ENCODE data around the gene CRTC3.
"Not testable (repeated sequence)": the region's sequence is repeated elsewhere in the genome, so short reads cannot be mapped to it uniquely, and the experiment has no call there.

Gene CRTC3

DNA sequence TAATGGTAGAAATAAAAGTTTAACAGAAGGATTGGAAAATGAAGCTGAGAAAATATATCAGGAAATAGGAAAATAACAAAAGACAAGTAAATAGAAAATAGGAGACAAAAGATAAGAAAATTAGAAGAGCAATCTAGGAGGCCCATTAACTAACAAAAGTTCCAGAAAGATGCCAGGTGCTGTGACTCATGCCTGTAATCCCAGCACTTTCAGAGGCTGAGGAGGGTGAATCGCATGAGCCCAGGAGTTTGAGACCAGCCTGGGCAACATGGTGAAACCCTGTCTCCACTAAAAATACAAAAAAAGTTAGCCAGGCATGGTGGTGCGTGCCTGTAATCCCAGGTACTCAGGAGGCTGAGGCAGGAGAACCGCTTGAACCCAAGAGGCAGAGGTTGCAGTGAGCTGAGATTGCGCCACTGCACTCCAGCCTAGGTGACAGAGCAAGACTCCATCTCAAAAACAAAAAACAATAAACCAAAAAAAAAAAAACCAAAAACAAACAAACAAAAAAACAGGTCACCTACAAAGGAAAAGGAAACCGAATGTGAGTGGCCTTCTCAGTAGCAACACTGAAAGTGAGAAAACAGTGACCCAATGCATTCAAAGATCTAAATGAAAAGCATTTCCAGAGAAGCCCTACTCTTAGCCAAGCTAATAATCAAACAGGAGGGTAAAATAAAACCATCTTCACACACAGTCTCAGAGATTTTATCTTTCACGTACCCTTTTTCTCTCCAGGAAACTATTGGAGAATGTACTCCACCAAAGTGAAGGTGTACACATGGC is 5.5 kb upstream of the CRTC3 start:
- not testable (repeated sequence) for FAIRE-seq

DNA sequence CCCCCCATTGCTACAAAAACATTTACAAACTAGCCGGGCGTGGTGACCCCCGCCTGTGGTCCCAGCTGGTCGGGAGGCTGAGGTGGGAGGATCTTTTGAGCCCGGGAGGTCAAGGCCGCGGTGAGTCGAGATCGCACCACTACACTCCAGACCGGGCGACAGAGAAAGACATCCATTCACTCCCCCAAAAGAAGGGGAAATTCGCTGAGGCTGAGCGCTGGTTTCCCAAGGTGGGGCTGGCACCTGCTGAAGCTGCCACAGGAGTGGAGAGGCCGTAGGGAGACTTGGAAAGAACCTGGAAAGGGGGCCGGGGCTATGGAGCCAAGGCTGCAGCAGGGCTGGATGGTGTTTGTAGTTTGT is 732 bp upstream of the CRTC3 start:
- no peak for FAIRE-seq

DNA sequence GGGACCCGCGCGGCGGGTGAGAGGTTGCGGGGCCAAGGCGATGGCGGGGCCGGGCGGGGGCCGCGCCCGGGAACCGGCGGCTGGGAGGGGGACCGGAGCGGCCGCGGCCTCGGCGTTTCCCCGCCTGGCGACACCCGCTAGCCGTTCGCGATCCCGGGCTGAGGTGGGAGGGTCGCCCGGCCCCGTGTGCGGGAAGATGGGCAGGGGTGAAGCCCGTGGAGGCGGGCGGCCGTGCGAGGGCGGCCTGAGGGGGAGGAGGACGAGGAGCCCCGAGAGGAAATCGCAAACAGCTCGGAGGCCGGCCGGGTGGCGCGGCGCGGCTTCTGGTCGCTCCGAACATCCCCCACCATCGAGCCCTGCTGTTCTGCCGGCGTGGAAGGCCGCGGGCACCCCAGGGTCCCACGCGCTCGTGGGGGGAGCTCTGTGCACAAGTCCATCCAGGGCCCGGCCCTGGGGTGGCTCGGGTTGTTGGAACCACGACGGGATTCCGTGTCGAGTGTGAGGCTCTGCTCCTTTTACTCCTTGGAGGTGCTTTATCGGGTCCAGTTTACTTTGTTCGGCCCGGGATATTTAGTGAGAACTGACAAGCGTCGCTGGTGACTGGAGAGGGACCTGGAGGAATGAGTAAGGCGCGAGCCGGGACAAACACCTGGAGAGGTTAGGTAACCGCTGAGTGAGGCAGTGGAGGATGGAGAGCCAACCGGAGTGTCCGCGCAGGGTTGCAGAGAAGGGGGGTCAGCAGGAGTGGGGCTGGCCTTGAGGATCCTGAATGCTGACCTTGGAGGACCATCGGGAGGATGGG is 728 bp downstream of the CRTC3 start:
- FAIRE-seq: no peak

DNA sequence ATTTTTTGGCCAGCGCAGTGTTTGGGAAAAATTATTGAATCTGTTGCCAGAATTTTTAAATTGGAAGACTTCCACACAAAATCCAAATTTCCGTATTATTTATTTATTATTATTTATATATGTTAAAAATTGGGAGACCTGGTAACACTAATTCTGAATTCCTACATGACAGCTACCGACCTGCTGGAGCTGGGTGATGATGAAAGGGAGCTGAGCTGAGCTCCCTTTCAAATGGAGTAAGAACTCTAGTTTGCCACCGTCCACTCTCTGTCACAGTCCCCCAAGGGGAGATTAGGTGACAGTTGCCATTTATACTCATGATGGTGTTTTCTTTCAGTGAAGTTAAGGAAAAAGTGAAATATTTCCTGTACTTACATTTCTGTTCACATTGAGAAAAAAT is 1.4 kb downstream of the CRTC3 start:
- no peak for FAIRE-seq

DNA sequence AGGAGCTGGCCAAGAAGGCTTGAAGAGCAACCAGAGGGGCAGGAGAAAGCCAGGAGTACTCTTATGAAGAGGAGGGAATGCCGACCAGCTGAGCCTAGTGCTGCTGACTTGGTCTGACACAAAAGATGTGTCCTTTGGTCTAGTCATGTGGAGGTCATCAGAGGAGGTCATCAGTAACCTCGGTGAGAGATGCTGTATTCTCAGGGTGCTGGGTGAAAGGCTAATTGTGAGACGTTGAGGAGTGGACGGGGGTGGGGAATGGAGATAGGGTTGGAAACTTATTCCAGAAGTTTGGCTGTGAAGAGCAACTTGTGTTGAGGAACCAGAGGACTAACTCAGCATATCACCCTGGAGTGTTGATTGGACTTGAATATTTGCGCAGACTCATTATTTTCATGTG is 5.5 kb downstream of the CRTC3 start:
- no peak for FAIRE-seq

DNA sequence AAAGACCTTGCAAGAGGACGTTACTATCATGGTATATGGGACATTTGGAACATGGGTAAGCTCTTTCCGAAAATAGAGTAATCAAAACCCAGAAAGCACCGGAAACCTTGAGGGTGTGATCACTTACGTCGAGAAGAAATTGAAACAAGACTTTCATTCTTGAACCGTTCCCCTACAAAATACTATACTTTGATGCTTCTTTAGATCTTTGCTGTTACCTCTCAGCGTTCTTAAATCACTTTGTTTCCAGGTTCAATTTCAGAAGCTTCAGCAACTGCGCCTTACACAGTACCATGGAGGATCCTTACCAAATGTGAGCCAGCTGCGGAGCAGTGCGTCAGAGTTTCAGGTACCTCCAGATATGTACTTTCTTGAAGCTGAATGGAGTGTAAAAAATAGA is 10.1 kb downstream of the CRTC3 start:
- FAIRE-seq: no peak

DNA sequence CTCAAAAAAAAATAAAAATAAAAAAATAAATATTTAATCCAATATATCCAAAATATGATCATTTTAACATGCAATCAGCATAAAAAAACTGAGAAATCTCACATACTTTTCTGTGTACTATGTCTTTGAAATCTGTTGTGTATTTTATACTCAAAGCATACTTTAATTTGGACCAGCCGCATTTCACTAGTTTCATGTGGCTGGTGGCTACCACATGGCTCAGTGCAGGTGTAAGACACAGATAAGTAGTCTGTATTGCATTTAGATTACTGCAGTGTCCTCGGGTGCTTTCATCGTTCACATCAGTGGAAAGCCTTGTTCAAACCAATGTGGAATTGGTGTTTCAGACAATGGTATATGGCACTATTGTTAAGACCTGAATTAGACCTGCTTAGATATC is 11.0 kb downstream of the CRTC3 start:
- FAIRE-seq: no peak

DNA sequence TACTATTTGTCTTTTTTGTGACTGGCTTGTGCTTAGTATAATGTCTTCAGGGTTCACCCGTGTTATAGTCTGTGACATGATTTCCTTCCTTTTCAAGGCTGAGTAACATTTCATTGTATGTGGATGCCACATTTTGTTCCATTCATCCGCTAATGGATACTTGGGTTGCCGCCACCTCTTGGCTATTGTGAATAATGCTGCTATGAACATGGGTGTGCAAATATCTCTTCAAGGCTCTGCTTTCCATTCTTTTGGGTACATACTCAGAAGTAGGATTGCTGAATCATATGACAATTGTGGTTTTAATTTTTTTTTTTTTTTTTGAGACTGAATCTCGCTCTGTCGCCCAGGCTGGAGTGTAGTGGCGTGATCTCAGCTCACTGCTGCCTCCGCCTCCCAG is 15.4 kb downstream of the CRTC3 start:
- no peak for FAIRE-seq

DNA sequence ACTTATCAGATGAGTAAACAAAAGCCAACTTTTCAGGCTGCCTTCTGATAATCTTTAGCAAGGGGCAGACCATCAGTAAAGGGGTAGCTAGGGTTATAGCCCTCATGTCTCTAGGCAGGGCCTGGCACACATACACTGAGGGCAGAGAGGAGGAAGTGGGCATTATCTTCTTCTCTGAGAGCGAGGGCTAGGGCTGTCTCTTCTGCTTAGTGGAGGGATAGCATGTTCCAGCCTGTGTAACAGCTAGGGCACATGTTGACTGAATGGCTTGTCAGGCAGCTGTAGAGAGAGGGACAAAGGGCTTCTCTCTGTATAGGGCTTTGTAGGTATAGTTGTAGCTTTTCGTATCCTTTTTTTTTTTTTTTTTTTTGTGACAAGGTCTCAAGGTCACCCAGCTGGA is 17.8 kb downstream of the CRTC3 start:
- no peak for FAIRE-seq

DNA sequence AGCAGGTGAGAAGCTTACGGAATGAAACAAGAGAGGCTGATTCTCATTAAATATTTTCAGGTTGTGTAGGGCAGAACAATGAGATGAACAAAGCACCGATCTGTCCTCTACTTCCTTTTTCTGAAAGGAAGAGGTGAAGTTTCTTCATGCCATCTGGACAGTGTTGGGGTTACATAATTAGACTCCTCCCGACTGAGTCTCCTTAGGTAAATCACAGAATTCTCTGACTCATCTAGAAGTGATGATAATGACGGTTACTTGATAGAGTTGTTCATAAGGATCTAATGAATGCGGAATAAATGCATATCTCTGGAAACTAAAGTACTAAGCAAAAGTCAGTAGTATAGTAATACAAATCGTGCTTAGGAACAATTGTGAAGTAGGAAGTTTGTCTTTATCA is 21.2 kb downstream of the CRTC3 start:
- no peak for FAIRE-seq

DNA sequence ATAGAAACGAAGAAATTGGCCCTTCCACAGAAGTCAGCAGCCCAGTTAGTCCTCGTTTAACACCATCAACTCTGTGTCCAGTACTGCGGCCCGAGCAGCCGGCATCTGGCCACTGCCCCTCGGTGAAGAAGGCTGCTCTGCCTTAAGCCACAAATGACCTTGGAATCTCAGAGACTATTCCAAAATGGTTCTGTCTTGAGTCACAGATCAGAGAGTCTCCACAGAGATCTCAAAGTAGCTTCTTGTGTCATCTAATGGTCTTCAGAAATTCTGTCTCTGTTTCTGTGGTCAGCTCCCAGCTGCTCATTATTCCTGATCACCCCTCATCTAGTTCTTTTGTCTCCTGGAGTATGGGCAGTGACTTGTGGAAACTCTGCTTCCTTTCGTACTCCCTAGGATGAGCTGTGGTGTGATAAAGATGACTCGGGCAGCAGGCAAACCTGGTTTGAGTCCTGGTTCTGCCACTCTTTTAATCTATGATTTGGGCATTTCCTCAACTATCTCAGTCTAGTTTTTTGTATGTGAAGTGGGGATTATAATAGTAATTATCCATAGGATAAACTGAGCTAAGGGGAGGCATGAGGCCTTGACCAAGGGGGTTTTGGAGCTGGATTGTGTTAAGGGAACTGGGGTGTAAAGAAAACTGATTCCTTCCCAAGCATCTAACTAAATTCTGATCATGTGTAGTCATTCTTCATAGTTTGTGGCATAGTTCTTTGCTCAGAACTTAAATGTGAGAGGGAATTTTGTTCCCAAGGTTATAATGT is 22.6 kb downstream of the CRTC3 start:
- no peak for FAIRE-seq

DNA sequence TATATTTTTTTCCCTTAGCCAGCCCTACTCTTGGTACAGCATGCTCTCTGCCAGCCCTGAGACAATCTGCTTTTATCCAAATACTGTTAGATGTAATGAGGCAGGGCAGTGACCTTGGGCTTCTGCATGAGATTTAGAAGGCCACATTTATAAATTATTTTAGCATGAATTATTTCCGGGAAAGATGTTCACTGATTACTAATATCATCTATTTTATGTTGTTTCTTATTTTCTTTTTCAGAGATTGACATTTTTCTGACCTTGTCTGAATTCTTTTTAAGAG is 23.1 kb downstream of the CRTC3 start:
- FAIRE-seq: no peak

DNA sequence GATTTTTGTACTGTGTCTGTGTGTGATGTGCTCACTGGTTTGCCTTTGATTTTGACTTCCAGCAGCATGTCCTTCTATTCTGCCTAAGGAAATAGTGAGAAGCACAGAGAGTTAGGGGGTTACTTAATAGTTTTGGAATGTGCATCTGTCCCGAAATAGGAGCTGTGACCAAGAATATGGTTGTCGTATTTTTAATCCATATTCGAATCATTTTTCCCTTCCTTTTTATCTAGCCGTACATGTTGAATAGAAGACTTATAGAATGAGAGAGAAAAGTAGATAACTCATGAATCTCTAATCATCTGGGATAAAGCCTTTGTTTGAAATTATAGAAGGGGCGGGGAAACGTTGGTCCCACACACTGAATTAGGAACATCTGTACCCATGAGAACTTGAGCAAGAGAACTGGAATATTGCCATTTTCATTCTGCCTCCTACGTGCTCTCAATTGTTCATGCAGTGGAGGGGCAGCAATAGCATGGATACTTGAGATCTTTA is 23.6 kb downstream of the CRTC3 start:
- FAIRE-seq: no peak

DNA sequence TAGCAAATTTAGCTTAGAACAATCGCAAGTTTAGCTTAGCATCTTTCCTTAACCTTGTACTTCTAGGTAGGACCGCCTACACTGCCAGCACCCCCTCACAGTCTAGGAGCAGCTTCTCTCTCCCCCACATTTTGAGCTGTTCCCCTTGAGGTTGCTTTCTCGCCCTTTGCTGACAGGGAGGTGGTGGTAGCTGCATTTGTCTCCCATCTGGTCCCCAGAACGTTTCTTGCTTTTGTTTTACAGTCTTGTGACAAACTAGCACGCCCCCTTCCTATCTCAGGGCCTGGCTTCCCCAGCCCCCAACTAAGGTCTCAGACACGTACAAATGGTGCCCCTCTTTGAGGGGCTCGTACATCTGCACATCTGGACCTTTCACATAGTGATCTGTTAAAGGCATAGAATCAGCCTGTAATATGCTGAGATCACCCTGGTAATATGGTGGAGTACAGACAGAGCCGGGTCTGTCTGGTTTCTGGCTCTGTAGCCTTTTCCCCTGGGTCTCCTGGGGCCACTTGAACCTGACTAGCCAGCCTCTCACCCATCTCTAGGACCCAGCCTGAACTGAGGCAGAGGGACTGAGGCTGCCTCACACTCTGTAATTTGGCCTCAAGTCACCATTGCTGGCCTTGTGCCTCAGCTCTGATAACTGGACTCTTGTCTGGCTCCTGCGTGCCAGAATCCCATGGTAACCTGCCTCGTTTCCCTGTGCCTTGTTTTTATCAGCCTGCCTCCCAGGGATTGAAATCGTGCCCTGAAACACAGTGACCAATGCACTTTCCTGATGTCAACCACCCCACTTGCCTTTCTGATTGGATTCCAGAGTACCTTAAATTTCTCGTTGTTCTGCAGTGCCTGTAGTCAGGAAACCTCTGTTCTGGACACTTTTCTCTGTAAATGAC is 27.7 kb downstream of the CRTC3 start:
- FAIRE-seq: no peak

DNA sequence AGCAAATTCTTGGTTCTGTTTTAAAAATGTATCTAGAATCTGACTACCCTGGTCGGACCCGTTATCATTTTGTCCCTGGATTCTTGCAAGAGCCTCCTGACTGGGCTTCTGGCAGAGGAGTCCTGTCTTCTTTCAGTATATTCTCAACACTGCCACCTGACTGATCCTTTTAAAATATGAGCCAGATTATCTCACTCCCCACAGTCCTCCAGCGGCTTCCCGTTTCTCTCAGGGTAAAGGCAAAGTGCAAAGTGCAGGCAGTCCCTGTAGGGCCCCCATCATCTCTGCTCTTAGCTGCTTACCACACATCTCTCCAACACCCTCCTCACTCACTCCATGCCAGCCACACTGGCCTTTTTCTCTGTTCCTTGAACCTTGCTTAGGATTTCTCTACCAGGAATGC is 28.4 kb downstream of the CRTC3 start:
- no peak for FAIRE-seq

DNA sequence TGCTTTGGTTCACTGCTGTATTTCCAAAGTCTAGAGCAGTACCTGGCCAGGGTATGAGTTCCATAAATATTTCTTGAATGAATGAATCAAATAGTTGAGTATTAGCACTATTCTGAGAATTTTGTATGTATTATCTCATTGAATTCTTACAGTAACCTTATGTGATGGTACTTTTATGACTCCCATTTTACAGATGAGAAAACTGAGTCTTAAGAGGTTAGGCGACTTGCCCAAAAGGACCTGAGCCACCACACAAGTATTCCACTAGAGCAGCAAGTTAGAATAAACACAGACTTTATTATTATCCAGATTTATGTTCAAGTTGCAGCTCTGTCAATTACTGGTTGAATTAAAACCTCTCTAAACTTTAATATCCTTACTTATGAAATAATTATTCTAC is 29.4 kb downstream of the CRTC3 start:
- FAIRE-seq: no peak

DNA sequence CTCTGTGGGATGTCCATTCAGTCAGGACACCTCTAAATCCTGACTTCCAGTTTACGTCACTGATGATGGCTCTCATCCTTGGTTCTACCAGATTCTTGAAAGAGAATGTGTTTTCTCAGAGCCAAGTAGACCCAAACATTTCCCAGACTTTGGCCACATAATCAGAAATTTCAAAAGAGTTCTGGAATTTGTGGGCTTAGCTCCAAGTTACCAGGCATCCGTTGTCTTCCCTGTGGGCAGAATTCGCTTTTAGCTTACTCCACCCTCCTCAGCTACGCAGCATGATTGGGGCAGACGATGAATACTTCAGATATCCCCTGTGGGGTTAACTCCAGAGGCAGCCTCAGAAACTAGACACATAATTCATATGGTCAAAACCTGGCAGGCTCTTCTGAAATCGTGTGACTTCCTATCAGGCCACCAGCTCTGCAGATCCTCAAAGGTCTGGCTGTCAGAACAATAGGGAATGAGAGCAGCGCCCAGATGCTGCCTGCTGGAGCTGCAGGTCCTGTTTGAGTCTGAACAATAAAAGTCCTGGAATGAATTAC is 30.6 kb downstream of the CRTC3 start:
- no peak for FAIRE-seq

DNA sequence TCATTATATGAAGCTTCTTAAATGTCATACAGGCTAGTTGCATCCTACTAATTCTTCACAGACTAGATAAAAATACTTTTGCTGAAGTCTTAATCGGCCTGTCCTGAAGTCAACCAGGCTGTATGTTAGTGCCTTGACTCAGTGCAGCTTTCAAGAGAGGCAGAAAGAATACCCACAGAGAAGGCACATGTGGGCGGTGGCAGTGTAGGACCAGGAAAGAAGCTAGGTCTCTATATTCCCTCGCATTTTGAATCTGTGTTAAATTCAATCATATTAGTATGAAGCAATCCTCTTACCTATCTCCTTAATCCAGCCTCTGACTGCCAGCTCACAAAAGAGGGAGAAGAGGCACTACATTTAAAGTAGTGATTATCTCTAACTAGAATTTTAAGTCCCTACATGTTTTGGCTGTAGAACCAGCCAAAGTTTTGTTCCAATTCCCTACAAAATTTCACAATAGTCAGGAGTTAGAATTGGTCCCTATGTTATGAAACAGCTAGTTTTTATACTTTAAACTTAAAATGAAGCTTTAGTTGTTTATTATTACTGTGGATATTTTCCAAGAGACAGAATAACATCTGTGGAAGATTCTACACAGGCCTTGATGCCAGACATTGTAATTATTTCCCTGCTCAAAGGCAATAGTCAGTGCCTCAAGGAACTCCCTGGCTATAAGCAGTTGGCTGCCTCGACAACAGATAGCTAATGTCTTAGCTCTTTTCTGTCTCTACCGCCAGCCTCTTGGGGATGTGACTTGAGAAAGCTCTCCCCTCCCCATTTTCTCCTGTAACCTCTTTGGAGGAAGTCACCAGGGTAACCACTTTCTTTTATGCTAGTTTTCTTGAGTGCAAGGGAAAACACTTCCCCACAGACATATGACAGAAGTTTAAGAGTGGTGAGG is 31.9 kb downstream of the CRTC3 start:
- FAIRE-seq: no peak

DNA sequence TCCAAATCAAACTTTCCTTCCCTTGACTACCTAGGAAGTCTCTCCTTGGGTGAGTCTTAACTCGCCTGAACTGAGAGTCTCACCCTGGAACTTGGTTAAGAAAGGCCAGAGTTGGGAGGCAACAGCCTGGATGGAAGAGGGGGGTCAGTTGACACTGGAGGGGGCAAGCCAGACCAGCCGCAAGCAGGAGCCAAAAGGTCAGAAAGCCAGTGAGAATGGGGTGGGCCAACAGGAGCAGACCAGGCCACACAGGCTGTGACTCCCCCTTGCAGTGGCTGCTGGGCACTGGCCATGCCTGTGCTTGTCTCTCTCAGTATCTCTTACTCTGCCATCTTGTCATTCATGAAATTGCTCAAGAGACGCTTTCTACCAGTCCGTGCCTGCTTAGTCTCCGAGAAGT is 32.9 kb downstream of the CRTC3 start:
- no peak for FAIRE-seq

DNA sequence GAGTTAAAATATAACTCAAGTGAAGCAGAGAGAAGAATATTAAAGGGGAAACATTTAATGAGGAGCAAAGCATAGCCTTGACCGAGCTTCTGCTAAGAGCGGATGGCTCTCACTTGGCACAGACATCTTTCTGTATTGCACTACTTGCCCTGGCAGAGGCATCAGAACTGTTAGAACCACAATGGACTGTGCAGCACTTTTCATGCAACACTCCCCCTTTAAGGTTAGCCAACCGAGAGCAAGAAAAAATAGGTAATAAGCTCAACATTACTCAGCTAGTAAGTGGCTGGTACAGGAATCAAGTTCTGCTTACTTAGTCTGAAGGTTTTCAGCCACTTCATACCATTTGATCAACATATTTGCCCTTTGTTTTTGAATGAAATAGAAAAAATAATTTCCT is 33.7 kb downstream of the CRTC3 start:
- FAIRE-seq: no peak

DNA sequence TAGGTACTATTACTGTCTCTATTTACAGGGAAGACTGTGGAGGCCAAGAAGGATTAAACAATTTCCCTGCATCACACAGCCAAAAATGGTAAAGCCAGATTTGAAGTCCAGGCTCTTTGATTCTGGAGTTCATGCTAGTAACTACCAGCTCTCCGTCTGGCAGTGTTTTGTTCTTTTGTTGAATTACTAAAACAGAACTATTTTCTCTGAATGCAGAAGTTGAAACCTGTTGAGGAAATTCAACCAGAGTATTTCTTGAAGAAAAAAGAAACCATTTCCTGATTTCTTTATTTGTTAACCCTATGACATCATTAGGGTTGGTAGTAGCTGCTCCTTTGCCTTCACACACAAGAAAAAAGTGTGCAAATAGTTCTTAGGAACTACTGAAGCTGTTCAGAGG is 34.3 kb downstream of the CRTC3 start:
- FAIRE-seq: no peak
